Body of pancreas (tissue), 4 donors: Measurements from ENCODE around the gene CXADR.

ENCODE experiments used
- CTCF ChIP-seq, 7 experiments: fragments of 450-650 bp in 4 of 7; fragments of 200-600 bp in 3 of 7; sonication (generic) in 3 of 7; IDR thresholded peaks; one replicate each; pipeline ENCODE4 v1.5.1; 2016 to 2019; ENCODE audit warnings: antibody characterized with exemption in 7 of 7
- POLR2A ChIP-seq, 3 donors: fragments of 450-650 bp; IDR thresholded peaks; one replicate each; pipeline ENCODE4 v1.6.1; 2016; ENCODE audit warnings: antibody characterized with exemption in 3 of 3, mild to moderate bottlenecking in 2 of 3

DNA sequence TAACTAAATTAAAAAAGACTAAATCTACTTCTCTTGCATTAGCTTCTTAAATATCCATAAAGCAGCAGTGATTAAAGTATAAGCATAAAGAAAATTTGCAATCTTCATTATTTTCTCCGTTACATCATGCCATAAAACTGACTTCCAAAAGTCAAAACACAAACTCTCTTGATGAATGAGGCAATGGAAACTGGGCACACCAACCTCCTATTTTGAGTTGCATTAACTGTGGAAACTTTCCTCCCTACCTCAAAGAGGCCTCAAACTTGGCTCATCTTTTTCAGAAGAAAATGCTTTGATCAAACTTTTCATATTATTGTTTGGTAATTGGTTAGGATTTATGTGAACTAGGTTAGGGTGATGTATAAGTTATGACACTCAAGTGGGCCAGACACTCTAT, 104.0 kb downstream of the CXADR start:
- TF ChIP-seq CTCF (IDR thresholded peaks at IDR 0.05): no peak
- no peak for TF ChIP-seq POLR2A (IDR thresholded peaks at IDR 0.05)
